HEK293 (cell line): ENCODE data around the gene MYD88.

Experiments
- CTCF ChIA-PET: fragments of 350-600 bp; formaldehyde crosslinking; extraction: SDS; loops from one replicate; lab custom pipeline; 2021; ENCODE audit warnings: antibody characterized with exemption; lab: Yijun Ruan, JAX
- POLR2A ChIA-PET: fragments of 300-600 bp; formaldehyde crosslinking; extraction: SDS; loops from one replicate; lab custom pipeline; 2020; ENCODE audit warnings: antibody characterized with exemption, inconsistent platforms; lab: Yijun Ruan, JAX
- H3K27ac ChIP-seq: fragments of 200-500 bp; sonication (Bioruptor generic); 2 replicates; pipeline ENCODE4 v1.5.1; 2014; ENCODE audit warnings: low read depth, low read length, control low read depth, inconsistent platforms; ENCODE audit errors: extremely low read depth
- H3K36me3 ChIP-seq, 2 experiments: fragments of 200-500 bp in 1 of 2; sonication (Bioruptor generic) in 1 of 2; 1 replicate in 1 of 2; 2 replicates in 1 of 2; pipeline ENCODE4 v1.5.1; 2014 to 2017; ENCODE audit warnings: inconsistent platforms in 2 of 2, low read length in 2 of 2; ENCODE audit not compliant: control insufficient read depth in 2 of 2, insufficient read depth in 1 of 2
- H3K4me1 ChIP-seq: fragments of 200-500 bp; sonication (Bioruptor generic); 2 replicates; pipeline ENCODE4 v1.5.1; 2014; ENCODE audit warnings: mild to moderate bottlenecking, low read length, inconsistent platforms; ENCODE audit not compliant: control insufficient read depth, insufficient read depth
- H3K4me3 ChIP-seq: 2 replicates; pipeline ENCODE4 v1.5.1; 2011; ENCODE audit warnings: low read depth, mild to moderate bottlenecking, control low read depth, low read length, moderate library complexity
- H3K9me3 ChIP-seq: fragments of 200-500 bp; sonication (Bioruptor generic); 2 replicates; pipeline ENCODE4 v1.5.1; 2014; ENCODE audit warnings: low read depth, low read length, inconsistent platforms; ENCODE audit not compliant: control insufficient read depth, insufficient read depth
- BCL11A ChIP-seq: fragments of 450-650 bp; formaldehyde crosslinking; IDR thresholded peaks from 2 replicates; pipeline ENCODE4 v1.5.1; 2016; ENCODE audit warnings: low read depth, missing biosample characterization, missing genetic modification characterization
- GFI1B ChIP-seq: fragments of 450-650 bp; formaldehyde crosslinking; IDR thresholded peaks from 2 replicates; pipeline ENCODE4 v1.5.1; 2016; ENCODE audit warnings: missing biosample characterization, missing genetic modification characterization
- KLF16 ChIP-seq: fragments of 450-650 bp; formaldehyde crosslinking; IDR thresholded peaks from 2 replicates; pipeline ENCODE4 v1.5.1; 2017; ENCODE audit warnings: missing biosample characterization, missing genetic modification characterization
- MYNN ChIP-seq: fragments of 450-650 bp; formaldehyde crosslinking; IDR thresholded peaks from 2 replicates; pipeline ENCODE4 v1.5.1; 2016; ENCODE audit warnings: missing biosample characterization, missing genetic modification characterization, borderline replicate concordance
- RBAK ChIP-seq: fragments of 450-650 bp; formaldehyde crosslinking; IDR thresholded peaks from 2 replicates; pipeline ENCODE4 v1.5.1; 2016; ENCODE audit warnings: missing biosample characterization, missing genetic modification characterization
- SETDB1 ChIP-seq: IDR thresholded peaks from one replicate; pipeline ENCODE4 v1.6.1; 2017; ENCODE audit warnings: mild to moderate bottlenecking, low read length, moderate library complexity, mixed read lengths; ENCODE audit not compliant: insufficient read length
- ZBTB7A ChIP-seq: fragments of 450-650 bp; formaldehyde crosslinking; IDR thresholded peaks from 2 replicates; pipeline ENCODE4 v1.5.1; 2016; ENCODE audit warnings: low read depth, missing biosample characterization, missing genetic modification characterization
- ZNF10 ChIP-seq: fragments of 450-650 bp; formaldehyde crosslinking; IDR thresholded peaks from 2 replicates; pipeline ENCODE4 v1.5.1; 2017; ENCODE audit warnings: missing biosample characterization, missing genetic modification characterization
- ZNF140 ChIP-seq: fragments of 450-650 bp; formaldehyde crosslinking; IDR thresholded peaks from 2 replicates; pipeline ENCODE4 v1.5.1; 2016; ENCODE audit warnings: missing biosample characterization, missing genetic modification characterization
- ZNF146 ChIP-seq: fragments of 450-650 bp; formaldehyde crosslinking; IDR thresholded peaks from 2 replicates; pipeline ENCODE4 v1.5.1; 2016; ENCODE audit warnings: missing biosample characterization, missing genetic modification characterization
- ZNF184 ChIP-seq: fragments of 450-650 bp; IDR thresholded peaks from 2 replicates; pipeline ENCODE4 v1.5.1; 2018; ENCODE audit warnings: missing biosample characterization, mild to moderate bottlenecking, missing genetic modification characterization
- ZNF19 ChIP-seq: fragments of 450-650 bp; formaldehyde crosslinking; IDR thresholded peaks from 2 replicates; pipeline ENCODE4; 2016; ENCODE audit warnings: missing biosample characterization, missing genetic modification characterization, low read depth
- ZNF24 ChIP-seq: fragments of 450-650 bp; formaldehyde crosslinking; IDR thresholded peaks from 2 replicates; pipeline ENCODE4 v1.5.1; 2016; ENCODE audit warnings: missing biosample characterization, missing genetic modification characterization
- ZNF324 ChIP-seq: fragments of 450-650 bp; formaldehyde crosslinking; IDR thresholded peaks from 2 replicates; pipeline ENCODE4 v1.5.1; 2016; ENCODE audit warnings: missing biosample characterization, missing genetic modification characterization
- ZNF394 ChIP-seq: fragments of 450-650 bp; formaldehyde crosslinking; IDR thresholded peaks from 2 replicates; pipeline ENCODE4 v1.5.1; 2016; ENCODE audit warnings: missing biosample characterization, missing genetic modification characterization, mild to moderate bottlenecking, moderate library complexity, borderline replicate concordance
- ZNF600 ChIP-seq: fragments of 450-650 bp; formaldehyde crosslinking; IDR thresholded peaks from 2 replicates; pipeline ENCODE4 v1.5.1; 2016; ENCODE audit warnings: missing biosample characterization, missing genetic modification characterization
- ZNF654 ChIP-seq: fragments of 450-650 bp; formaldehyde crosslinking; IDR thresholded peaks from 2 replicates; pipeline ENCODE4 v1.5.1; 2016; ENCODE audit warnings: low read depth, missing biosample characterization, missing genetic modification characterization
- ZNF768 ChIP-seq: fragments of 450-650 bp; formaldehyde crosslinking; IDR thresholded peaks from 2 replicates; pipeline ENCODE4 v1.5.1; 2018; ENCODE audit warnings: missing biosample characterization, mild to moderate bottlenecking, missing genetic modification characterization
- TF ChIP-seq, protein P1 (sequence below): fragments of 450-650 bp; formaldehyde crosslinking; IDR thresholded peaks from 2 replicates; pipeline ENCODE4 v1.5.1; 2016; ENCODE audit warnings: missing biosample characterization, missing genetic modification characterization
- TF ChIP-seq, protein P2 (sequence below): fragments of 450-650 bp; formaldehyde crosslinking; IDR thresholded peaks from 2 replicates; pipeline ENCODE4 v1.5.1; 2016; ENCODE audit warnings: missing biosample characterization, missing genetic modification characterization
- TF ChIP-seq, protein P3 (sequence below): fragments of 450-650 bp; formaldehyde crosslinking; IDR thresholded peaks from 2 replicates; pipeline ENCODE4 v1.5.1; 2017; ENCODE audit warnings: missing biosample characterization, missing genetic modification characterization

MYD88 gene

DNA sequence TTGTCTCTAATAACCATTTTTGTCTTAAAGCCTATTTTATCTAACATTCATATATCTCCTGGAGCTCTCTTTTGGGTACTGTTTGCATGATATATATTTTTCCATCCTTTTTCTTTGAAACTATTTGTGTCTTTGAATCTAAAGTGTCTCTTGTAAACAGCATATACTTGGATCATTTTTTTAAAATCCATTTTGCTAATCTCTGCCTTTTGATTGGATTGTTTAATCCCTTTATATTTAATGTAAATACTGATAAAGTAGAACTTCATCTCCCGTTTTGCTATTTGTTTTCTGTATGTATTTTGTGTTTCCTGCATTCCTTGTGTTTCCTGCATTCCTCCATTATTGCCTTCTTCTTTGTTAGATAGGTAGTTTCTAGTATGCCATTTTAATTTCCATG lies 32.9 kb upstream of the MYD88 start:
- Histone ChIP-seq H3K9me3 (no peaks in the 10 kb centered on the region), H3K27ac (no peak overlapping the region), H3K4me3 (no peak overlapping the region)
- CTCF ChIA-PET = no interaction called here
- POLR2A ChIA-PET = no interaction called here
- TF ChIP-seq SETDB1 = peak; percentile 62
- no peak for TF ChIP-seq ZNF768 (tag by site-specific recombination)
- TF ChIP-seq, all 188 proteins: peak for 1
- Histone ChIP-seq H3K36me3 (no peaks in the 10 kb centered on the region), H3K4me1 (no peaks in the 10 kb centered on the region)

DNA sequence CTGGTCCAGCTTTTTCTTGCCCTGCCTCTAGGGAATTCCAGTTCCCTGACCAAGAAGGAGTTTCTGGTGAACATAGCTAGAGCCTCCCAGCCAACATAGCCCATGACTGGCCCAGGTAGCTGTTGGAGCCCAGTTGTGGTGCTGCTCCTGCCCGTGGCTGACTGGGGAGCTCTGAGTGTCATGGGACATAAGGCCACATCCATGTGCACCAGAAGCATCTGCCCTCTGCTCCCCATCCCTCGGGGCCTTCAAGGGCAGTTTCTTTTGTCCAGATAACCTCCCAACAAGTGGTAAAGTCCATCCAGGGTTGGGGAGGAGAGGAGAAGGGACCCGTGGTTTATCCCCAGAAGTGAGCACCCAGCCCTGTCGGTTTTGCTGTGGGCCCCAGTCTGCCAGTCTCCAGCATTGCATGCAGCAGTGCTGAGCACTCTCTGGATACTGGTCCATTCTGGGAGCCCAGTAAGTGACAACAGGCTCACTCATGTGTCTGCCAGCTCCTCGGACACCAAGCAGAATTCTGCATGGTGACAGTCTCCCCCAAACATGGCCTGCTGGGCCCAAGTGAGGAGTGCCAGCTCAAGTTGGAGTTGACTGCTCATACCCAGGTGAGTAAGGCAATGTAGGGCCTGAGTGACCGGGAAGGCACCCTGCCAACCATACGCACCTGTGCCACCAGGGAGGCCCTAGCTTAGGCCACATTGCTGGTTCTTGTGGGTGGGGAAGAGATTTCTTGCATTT lies 30.4 kb upstream of the MYD88 start:
- ChIA-PET POLR2A (no interaction called here), CTCF (interaction anchor here (0.7 to 1.0 kb wide), 2 partner anchors 10 to 502 kb away, joined by 3 to 4 read pairs; no protein-coding TSS in a partner anchor)
- Histone ChIP-seq H3K9me3 (no peaks in the 10 kb centered on the region), H3K36me3 (no peaks in the 10 kb centered on the region), H3K27ac (no peak overlapping the region), H3K4me3 (no peak overlapping the region), H3K4me1 (no peaks in the 10 kb centered on the region)
- TF ChIP-seq ZNF19 (tag by site-specific recombination) (no peak), ZBTB7A (no peak), ZNF184 (tag by site-specific recombination) (no peak), GFI1B (tag by site-specific recombination) (no peak), ZNF600 (tag by site-specific recombination) (no peak), ZNF394 (tag by site-specific recombination) (no peak), BCL11A (tag by site-specific recombination) (no peak), ZNF10 (no peak), ZNF654 (no peak), KLF16 (tag by site-specific recombination) (no peak), ZNF146 (tag by site-specific recombination) (no peak), ZNF140 (tag by site-specific recombination) (no peak), ZNF24 (tag by site-specific recombination) (no peak)
- TF ChIP-seq, protein P1, sequence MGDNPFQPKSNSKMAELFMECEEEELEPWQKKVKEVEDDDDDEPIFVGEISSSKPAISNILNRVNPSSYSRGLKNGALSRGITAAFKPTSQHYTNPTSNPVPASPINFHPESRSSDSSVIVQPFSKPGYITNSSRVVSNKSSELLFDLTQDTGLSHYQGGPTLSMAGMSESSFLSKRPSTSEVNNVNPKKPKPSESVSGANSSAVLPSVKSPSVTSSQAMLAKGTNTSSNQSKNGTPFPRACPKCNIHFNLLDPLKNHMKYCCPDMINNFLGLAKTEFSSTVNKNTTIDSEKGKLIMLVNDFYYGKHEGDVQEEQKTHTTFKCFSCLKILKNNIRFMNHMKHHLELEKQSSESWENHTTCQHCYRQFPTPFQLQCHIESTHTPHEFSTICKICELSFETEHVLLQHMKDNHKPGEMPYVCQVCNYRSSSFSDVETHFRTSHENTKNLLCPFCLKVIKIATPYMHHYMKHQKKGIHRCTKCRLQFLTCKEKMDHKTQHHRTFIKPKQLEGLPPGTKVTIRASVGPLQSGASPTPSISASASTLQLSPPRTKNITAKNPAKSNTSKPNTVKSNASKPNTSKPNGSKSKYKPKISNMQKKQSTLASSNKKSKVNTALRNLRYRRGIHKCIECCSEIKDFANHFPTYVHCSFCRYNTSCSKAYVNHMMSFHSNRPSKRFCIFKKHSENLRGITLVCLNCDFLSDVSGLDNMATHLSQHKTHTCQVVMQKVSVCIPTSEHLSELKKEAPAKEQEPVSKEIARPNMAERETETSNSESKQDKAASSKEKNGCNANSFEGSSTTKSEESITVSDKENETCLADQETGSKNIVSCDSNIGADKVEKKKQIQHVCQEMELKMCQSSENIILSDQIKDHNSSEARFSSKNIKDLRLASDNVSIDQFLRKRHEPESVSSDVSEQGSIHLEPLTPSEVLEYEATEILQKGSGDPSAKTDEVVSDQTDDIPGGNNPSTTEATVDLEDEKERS (tag by site-specific recombination) = no peak

DNA sequence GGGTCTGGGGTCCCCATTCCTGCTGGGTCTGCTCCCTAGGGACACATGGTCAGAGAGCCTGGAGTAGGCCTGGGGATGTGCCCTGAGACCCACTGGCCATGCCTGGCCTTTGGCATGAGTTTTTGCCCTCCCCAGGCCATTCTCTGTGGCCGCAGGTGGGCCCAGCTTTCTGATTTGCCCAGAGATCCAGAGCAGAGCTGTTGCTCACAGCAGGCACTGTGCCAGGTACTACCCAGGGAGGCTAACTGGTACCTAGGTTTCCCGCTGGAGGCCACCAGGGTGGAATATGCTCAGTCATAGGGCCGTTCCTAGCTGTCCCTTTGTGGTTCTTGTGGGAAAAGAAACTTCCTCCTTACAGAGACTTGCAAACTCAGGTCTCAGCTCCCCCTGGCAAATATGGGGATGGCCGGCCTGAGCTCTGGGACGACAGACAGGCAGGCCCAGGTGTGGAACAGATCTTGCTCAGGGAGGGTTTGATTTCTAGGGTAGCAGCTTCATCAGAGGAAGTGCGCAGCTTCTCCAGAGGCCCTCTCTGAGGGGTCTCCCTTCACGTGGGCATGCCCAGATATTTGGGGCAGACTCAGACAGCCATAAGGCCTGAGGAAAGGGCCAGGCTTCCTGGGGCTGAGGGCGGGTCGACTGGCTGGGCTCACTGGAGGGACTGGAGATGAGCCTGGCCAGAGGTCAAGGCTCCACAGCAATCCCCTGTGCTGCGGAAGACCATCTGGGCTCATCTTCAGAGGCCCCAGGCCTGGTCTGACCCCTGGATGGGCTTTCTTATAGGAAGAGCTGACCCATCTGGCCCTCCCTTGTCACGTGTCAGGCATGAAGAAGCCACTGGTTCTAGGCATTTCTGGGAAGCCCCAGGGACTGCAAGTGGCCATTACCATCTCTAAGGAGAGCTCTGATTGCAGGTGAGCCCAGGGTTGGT lies 29.5 kb upstream of the MYD88 start:
- H3K9me3 ChIP-seq = no peaks in the 10 kb centered on the region
- H3K36me3 ChIP-seq = no peaks in the 10 kb centered on the region
- CTCF ChIA-PET = no interaction called here
- POLR2A ChIA-PET = no interaction called here
- no peak overlapping the region for H3K4me3 ChIP-seq
- H3K4me1 ChIP-seq = no peaks in the 10 kb centered on the region
- no peak overlapping the region for H3K27ac ChIP-seq
- TF ChIP-seq ZNF654 = no peak
- TF ChIP-seq, protein P2, sequence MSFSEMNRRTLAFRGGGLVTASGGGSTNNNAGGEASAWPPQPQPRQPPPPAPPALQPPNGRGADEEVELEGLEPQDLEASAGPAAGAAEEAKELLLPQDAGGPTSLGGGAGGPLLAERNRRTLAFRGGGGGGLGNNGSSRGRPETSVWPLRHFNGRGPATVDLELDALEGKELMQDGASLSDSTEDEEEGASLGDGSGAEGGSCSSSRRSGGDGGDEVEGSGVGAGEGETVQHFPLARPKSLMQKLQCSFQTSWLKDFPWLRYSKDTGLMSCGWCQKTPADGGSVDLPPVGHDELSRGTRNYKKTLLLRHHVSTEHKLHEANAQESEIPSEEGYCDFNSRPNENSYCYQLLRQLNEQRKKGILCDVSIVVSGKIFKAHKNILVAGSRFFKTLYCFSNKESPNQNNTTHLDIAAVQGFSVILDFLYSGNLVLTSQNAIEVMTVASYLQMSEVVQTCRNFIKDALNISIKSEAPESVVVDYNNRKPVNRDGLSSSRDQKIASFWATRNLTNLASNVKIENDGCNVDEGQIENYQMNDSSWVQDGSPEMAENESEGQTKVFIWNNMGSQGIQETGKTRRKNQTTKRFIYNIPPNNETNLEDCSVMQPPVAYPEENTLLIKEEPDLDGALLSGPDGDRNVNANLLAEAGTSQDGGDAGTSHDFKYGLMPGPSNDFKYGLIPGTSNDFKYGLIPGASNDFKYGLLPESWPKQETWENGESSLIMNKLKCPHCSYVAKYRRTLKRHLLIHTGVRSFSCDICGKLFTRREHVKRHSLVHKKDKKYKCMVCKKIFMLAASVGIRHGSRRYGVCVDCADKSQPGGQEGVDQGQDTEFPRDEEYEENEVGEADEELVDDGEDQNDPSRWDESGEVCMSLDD (tag by site-specific recombination) = no peak
- TF ChIP-seq ZNF324 (tag by site-specific recombination) = no peak
- TF ChIP-seq RBAK (tag by site-specific recombination) = no peak
- TF ChIP-seq, protein P3, sequence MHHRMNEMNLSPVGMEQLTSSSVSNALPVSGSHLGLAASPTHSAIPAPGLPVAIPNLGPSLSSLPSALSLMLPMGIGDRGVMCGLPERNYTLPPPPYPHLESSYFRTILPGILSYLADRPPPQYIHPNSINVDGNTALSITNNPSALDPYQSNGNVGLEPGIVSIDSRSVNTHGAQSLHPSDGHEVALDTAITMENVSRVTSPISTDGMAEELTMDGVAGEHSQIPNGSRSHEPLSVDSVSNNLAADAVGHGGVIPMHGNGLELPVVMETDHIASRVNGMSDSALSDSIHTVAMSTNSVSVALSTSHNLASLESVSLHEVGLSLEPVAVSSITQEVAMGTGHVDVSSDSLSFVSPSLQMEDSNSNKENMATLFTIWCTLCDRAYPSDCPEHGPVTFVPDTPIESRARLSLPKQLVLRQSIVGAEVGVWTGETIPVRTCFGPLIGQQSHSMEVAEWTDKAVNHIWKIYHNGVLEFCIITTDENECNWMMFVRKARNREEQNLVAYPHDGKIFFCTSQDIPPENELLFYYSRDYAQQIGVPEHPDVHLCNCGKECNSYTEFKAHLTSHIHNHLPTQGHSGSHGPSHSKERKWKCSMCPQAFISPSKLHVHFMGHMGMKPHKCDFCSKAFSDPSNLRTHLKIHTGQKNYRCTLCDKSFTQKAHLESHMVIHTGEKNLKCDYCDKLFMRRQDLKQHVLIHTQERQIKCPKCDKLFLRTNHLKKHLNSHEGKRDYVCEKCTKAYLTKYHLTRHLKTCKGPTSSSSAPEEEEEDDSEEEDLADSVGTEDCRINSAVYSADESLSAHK (tag by site-specific recombination) = no peak
- TF ChIP-seq MYNN (tag by site-specific recombination) = no peak
